SIG-M5 treated with dmso at 0.1 percent for 504 hours (cell line): ENCODE data around the gene SRRM5.
"Not testable (repeated sequence)": the region's sequence is repeated elsewhere in the genome, so short reads cannot be mapped to it uniquely, and the experiment has no call there.

Experiments used
- DNase-seq: peaks from one replicate; lab custom pipeline; 2025; ENCODE audit not compliant: unreplicated experiment; lab: John Stamatoyannopoulos, UW

The SRRM5 gene

DNA sequence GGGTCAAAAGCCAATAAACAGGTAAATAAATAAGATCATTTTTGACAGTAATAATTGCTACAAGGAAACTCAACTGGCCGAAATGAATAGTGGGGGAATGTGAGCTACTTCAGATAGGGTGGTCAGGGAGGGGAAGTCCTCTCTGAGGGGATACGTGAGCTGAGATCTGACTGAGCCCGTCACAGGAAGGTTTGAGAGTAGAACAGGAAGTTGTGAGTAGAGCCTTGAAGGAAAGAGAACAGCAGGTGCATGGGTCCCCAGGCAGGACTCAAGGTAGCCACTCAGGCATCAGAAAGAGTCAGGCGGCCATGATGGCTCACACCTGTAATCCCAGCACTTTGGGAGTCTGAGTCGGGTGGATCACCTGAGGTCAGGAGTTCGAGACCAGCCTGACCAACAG lies 22.2 kb upstream of the SRRM5 start:
- DNase-seq: no peak

DNA sequence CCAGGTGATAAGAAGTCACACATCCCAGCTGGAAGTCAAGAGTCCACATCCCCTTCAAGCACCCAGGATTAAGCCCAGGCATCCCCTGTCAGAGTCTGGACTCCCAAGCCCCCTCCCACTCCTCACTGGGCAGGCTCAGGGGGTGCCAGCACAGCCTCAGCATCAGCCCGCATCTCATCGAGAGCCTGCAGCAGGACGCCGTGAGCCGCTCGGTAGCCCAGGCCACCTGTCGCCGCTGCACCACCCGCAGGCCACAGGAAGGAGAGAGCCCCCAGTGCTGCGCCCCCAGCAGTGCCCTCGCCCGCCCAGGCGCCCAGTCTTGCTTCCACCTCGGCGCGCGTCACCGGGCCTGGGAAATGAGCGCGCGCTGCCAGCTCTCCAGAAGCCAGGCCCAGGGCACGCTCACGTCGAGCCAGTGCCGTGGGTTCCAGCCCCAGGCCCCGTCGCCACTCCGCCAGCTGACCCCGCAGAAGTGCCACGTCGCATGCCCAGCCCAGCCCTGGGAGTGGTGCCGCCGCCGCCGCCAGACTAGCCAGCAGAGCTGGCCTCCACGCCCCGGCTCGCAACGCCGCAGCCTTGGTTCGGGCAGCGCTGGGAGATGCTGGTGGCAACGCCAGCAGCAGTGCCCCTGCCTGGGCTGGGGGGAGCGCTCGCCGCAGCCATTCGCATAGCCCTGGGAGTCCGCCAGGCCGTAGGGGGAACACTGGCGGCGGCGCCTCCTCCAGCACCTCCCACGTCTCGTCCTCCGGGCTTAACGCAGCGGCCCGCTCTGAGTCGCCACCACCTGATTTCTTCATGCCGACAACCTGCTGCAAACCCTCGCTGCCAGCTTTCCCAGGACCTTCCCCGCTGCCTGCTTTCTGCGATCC lies 19.8 kb upstream of the SRRM5 start:
- DNase-seq: no peak

DNA sequence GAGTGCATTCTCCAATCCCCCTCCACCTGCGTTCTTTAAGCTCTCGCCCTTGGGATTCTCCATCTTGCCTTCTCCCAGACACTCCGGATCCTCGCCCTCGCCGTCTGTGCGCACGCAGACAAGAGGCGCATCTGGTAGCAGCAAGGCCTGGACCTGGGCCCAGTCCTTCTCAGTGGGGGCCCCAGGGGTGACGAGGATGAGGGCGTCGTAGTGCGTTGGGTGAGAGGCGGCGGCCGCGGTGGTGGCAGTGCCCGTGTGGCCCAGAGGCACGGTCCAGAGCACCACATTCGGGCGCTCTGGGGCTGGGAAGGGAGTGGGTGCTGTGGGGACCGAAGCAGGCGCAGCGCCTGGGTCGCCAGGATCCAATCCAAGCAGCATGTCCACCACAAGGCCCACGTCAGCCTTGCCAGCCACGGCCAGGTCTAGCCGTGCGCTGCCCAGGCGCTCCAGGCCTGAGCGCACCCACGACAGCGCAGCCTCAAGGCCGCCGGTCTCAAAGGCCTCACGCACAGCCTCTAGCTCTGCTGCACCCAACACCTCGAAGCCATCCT lies 19.0 kb upstream of the SRRM5 start:
- no peak for DNase-seq

DNA sequence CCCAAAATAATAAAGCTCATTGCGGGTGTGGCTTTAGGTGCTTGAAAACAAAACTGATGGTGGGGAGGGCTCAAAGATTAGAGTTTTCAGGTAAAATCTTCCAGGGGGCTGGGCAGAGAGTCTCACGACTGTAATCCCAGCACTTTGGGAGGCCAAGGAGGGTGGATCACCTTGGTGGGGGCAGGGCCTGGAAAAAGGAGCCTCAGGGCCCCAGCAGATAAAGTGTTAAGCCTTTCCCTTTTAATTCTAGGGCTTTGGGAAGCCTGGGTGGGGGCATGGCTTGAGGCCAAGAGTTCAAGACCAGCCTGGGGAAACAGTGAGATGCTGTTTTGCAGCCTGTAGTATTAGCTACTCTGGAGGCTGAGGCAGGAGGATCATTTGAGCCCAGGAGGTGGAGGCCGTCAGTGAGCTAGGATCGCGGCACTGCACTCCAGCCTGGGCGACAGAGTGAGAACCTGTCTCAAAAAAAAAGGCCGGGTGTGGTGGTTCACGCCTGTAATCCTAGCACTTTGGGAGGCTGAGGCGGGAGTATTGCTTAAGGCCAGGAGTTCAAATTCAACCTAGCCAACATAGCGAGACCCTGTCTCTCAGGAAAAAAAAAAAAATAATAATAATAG lies 17.7 kb upstream of the SRRM5 start:
- DNase-seq: no peak

DNA sequence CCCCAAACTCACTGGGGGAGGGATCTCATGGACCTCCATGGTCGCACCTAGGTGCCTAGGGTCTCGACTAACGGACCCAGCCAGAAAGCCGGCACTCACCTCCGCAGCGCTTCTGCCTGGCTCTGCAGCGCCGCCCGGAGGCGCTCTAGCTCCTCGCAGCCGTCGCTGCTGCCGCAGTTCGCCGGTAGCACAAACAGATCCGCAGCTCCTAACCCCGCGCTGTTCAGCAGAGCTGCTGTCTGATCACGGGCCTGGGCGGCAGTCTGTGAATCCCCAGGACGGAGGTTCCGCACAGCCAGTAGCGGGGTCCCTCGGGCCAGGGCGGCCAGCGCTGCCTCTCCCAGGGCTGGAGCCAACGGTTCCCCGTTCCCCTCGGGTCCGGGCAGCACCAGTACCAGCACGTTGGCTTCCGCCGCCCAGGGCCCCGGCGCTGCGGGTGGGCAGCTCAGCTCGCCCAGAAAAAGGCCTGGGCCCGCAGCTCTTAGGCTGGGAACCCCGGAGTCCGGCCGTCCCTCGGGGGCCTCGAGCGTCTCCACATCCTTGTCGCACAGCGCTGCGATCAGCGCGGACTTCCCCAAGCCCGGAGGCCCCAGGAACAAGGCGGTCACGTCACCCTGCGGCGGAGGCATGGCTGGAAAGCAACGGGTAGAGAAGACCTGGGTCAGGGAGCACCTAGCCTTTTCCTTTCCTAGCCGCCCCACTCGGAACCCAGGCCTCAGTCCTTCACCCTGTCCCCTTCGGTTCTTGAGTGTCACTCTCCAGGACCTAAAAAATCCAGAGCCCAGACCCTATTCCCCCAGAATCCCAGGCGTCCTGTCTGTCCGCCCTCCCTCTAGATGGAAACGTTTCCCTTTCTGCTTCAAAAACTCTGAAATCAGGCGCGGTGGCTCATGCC lies 16.9 kb upstream of the SRRM5 start:
- peak; percentile 47 for DNase-seq

DNA sequence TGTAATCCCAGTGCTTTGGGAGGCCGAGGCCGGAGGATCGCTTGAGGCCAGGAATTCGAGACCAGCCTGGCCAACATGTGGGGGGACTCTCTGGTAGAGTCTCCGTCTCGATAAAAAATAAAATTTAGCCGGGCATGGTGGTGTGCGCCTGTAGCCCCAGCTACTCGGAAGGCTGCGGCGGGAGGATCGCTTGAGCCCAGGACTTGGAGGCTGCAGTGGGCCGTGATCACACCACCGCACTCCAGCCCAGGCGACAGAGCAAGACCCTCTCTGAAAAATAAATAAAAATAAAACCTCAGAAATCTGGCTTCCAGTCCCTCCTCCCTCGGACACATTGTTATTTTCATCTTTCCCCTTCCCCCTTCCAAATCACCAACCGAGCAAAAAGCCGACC lies 16.3 kb upstream of the SRRM5 start:
- DNase-seq: no peak

DNA sequence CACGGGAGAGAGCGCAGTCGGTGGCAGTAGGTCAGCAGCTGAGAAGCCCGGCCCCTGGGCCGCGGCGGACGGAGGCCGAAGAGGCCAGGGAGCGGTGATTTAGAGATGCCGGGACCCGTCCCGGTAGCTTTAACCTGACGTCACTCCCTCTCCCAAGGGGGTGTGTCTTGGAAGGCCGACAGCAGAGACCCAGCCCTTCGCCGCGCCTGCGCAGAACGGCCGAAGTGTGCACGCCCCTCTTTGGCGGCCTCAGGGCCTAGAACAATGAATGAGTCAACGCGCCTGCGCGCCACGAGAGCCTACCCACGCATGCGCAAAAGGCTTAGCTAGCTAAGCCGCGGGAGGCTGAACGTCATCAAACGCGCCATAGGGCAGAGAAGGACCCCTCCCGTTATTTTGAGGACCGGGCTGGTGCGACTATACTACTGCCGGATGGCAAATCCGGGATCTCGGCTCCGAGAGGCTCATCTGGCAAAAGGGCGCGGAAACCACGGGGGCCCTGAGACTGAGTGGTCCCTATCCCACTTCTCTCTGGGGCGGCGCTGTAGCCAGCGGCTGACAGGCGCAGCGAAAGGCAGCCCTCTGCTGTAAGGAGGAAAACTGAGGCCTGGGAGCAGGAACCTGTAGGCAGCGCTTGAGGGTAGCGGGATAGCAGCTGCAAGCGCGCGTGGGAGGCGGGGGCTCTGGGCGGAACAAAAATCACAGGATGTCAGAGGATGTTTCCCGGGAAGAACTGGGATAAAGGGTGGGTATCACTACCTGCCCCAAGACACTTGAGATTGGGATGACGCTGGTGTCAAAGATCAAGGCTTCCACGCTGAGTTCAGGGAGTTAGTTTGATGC lies 15.7 kb upstream of the SRRM5 start, which contains the start of the genes IRGQ and ZNF576:
IRGQ (minus strand) TSS at position 136 of the 843 bp plus-strand sequence. CDS start 796 bp downstream, outside the sequence.
ZNF576 (plus strand) TSS at position 597 of the 843 bp plus-strand sequence. CDS start 514 bp downstream, outside the sequence.
- DNase-seq: peak; percentile 98

DNA sequence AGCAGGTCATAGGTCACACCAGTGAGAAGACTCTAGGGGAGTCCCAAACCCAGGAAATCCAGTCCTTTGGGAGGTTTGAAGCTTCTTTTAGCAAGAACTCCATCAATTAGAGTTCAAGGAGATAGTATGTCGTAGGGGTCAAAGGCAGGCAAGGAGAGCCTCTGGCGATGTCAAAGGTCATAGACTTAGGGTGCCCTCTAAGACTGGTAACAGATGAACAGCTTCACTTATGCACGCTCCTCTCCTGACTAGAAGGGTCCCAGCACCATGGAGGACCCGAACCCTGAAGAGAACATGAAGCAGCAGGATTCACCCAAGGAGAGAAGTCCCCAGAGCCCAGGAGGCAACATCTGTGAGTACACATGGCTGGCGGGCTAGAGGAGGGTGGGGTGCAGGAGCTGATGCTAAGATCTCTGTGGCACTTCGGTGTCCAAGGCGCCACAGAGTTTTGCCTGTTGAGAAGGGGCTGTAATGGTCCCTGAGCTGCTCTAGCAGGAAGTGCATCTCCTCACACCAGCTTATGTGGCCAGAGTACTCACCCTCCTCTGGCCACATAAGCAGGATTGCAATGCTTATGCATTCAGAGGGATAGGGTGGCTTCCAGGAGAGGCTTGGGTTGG lies 14.9 kb upstream of the SRRM5 start:
- no peak for DNase-seq

DNA sequence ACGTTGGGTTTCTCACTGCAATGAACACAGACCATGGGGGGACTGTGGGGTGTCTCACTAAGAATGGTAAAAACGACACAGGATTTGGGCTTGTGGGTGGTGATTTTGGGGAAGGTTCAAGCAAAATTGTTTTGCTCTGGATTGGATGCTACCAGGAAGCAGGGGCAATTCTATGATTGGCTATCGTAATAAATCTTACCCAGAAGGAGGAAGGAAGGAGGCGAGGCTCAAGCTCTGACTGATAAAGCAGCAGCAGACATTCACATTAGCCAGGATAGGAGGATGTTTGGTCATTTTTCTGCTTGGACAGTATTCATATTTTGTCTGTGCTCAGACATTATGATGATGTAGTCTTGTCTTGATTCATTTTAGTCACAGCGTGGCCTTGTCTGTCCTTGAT lies 14.0 kb upstream of the SRRM5 start:
- DNase-seq: no peak

DNA sequence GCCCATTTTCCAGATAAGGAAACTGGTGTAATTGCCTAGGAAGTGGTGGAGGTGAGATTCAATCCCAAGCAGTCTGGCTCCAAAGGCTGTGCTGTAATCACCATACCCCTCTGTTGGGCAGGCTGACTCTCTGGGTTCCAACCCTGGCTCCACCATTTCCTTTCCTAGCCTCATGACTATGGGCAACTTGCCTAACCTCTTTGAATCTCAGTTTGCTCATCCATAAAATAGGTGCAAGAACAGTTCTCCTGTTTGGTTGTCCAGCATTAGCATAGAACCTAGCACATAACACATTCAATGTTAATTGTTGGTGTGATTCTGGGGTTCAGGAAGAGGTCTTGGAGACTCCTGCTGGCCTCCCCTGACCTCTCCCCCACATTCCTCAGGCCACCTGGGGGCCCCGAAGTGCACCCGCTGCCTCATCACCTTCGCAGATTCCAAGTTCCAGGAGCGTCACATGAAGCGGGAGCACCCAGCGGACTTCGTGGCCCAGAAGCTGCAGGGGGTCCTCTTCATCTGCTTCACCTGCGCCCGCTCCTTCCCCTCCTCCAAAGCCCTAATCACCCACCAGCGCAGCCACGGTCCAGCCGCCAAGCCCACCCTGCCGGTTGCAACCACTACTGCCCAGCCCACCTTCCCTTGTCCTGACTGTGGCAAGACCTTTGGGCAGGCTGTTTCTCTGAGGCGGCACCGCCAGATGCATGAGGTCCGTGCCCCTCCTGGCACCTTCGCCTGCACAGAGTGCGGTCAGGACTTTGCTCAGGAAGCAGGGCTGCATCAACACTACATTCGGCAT lies 13.2 kb upstream of the SRRM5 start:
- no peak for DNase-seq

DNA sequence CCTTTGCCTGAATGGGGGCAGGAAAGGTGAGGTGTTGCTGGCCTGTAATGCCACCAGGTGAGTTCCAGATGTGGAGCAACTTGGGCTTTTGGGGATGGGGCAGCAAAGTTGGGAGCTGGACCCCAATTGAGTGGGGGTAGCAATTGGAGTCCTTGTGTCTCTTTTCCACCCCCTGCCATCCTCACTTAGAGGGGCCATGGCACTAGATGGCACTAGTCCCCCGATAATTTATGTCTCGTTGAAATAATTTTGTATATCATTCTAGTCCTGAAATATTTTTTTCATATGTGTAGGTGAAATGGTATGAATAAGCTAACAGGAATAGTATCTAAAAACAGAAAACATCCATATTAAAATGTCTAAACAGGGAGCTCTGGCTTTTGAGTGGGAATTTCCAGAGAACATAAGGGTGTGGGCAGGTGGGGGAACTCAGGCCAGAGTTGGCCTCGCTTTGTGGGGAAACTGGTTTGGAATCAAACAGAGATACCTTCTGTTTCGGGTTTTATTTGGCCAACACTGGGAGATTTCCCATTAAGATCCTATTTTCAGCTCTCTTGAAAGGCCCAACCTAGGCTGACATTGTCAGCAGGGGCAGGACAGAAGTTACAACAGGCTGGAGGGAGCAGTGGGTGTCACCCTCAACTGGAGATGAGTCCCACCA lies 12.1 kb upstream of the SRRM5 start:
- DNase-seq: no peak

DNA sequence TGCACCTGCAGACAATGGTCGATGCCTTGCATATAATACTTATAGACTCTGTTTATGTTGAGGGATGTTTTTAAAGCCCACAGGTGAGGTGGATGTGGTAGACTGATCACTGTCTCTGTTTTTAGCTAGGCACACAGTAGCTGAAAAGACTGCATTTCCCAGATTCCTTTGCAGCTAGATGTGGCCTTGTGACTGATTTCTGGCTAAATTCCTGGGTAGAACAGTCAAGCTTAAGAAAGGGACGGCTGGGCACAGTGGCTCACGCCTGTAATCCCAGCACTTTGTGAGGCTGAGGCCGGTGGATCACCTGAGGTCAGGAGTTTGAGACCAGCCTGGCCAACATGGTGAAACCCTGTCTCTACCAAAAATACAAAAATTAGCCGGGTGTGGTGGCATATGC lies 11.6 kb upstream of the SRRM5 start:
- DNase-seq: not testable (repeated sequence)

DNA sequence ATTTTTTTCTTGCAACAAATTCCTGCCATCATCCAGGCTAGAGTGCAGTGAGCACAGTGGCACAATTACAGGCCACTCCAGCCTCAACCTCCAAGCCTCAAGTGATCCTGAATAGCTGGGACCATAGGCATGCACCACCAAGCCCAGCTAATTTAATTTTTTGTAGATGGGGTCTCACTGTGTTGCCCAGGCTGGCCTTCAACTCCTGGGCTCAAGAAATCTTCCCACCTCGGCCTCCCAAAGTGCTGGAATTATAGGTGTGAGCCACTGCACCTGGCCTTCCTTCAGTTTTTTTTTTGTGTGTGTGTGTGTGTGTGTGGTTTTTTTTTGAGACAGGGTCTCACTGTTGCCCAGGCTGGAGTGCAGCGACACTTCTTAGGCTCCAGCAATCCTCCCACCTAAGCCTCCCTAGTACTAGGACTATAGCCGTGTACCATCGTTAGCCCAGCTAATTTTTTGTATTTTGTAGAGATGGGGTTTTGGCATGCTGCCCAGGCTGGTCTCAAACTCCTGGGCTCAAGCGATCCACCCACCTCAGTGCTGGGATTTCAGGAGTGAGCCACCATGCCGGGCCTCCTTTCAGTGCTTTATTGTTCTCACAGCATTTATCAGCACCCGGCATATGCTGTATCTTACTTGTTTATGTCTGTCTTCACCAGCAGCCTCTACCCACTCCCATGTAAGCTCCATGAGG lies 5.9 kb upstream of the SRRM5 start:
- no peak for DNase-seq

DNA sequence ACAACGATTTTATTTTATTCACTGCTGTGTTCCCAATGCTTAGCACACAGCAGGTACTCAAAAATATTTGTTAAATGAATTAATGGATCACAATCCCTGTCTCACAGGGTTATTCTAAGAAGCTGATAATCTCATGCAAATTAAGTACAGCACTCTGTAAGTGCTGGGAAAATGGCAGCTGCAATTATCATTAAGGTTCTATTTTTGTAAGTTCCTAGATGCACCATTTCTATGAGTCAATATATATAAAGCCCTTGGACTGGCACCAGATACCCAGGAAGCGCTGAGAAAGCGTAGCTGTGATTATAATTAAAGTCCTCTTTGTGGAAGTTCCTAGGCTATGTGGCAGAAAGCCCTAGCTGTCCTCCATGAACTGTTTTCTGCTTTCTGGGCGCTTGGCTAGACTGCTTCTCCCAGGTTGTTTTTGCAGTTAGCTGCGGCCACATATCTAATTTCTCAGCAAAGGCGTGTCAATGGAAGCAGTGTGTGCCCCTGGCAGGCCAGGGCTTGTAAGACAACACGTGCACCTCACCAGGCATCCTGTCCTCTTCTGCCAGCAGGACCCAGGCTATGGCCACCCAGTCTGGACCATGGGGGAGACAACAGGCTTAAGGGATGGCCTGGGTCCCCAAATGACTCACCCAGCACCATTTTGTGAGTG lies 5.2 kb upstream of the SRRM5 start:
- no peak for DNase-seq

DNA sequence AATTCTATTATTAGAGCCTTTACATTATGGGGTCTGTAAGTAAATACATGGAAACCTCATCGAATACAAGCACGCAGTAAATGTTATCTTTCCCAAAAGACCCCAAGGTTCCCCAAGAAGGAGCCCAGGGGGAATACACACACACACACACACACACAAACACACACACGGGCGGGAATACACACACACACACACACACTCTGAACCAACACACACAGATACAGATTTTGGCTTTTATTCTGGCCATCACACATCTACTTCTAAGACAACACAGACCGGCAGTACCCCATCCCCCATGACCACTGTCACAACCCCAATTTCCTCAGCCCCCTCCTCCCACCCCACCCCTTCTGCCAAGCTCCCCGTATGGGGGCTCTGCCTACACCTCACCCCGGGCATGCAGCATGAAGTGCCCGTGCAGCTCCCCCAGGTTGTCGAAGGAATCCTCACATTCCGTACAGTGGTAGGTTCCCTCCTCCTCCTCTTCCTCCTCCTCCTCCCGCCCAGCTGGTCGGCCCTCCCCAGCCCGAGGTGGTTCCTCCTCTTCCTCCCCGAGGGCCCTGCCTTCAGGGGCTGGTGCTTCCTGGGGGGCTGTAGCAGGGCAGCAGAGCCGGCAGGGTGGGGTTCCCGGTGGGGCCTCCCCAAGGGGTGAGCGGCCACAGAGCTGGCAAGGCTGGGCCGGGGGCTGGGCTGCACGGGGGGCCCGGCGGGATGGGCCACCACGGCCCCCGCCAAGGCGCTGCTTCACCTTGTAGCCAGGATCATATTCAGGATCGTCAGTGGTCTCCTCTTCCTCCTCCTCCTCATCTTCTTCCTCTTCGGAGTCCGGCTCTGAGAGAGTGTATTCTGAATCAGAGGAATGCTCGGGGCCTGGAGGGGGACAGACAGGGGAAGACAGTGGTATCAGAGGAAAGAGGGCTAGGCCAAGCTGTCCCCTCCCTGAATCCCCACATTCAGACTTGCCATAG lies 4.4 kb upstream of the SRRM5 start:
- no peak for DNase-seq

DNA sequence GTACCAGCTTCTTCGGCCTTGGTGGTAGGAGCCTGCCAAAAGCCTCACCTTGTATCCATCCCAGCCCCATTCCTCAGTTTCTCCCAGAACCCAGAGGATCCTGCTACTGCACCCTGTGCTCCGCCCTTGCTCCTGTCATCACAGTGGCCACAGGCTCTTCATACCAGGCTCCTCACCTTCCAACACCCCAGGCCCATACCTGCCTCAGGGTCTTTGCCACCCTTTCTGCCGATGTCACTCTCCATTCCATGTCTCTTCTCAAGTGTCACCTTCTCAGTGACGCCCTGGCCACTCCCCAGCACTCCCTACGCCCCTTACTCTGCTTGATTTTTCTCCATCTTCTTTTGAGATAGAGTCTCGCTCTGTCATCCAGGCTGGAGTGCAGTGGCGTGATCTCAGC lies 2.0 kb upstream of the SRRM5 start:
- no peak for DNase-seq
